ENCODE data around the gene ACVR1. TPM values are rescaled to one million over a fixed set of nuclear protein-coding genes. Genes with fewer than 3 reads are reported as not detected.

Gene ACVR1
- total RNA-seq, 1 donor from 2014 or later: 14.3 TPM

- peaks cover 5% of the 10 kb centered on the region for H3K9me3 Mint-ChIP-seq
- no peak for TF ChIP-seq CTCF (conservative IDR thresholded peaks at IDR 0.05)
- H3K36me3 Mint-ChIP-seq: peaks cover 19% of the 10 kb centered on the region
- DNase-seq (ENCODE audit: extremely low spot score, unreplicated experiment): no peak
- H3K4me1 Mint-ChIP-seq (ENCODE audit: unreplicated experiment): peaks cover 12% of the 10 kb centered on the region
- H3K27me3 Mint-ChIP-seq: no peaks in the 10 kb centered on the region
- no peak overlapping the region for H3K4me3 Mint-ChIP-seq
- no peak overlapping the region for H3K27ac Mint-ChIP-seq
Measured at GRCh38 chr2:157808421-157808820, 67.7 kb downstream of the ACVR1 start.

- Mint-ChIP-seq H3K27ac (no peak overlapping the region), H3K4me3 (no peak overlapping the region), H3K9me3 (peaks cover 5% of the 10 kb centered on the region)
Measured at GRCh38 chr2:157806426-157807077, 69.6 kb downstream of the ACVR1 start.

DNA sequence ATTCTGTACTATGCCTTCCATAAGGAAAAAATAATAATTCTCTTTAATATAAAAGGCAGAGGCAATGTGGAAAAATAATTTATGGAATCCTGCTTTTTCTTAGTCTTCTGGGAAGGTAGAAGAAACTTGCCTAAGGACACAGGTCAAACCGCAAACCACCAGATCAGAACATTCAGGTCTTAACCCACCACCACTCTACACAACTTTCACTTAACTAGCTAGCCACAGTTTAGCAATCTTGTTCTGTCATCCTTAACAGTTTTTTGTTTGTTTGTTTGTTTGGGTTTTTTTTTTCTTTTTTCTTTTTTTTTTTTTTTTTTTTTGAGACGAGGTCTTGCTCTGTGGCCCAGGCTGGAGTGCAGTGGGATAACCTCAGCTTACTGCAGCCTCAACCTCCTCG is 70.6 kb downstream of the ACVR1 start:
- no peak overlapping the region for H3K27ac Mint-ChIP-seq
- no peaks in the 10 kb centered on the region for H3K27me3 Mint-ChIP-seq
- peaks cover 11% of the 10 kb centered on the region for H3K4me1 Mint-ChIP-seq (ENCODE audit: unreplicated experiment)
- no peak for DNase-seq (ENCODE audit: extremely low spot score, unreplicated experiment)
- TF ChIP-seq CTCF (conservative IDR thresholded peaks at IDR 0.05): no peak
- H3K4me3 Mint-ChIP-seq: no peak overlapping the region
- H3K36me3 Mint-ChIP-seq: peaks cover 13% of the 10 kb centered on the region
- H3K9me3 Mint-ChIP-seq: peaks cover 5% of the 10 kb centered on the region

More at GRCh38 chr2:157806426-157807077, 69.6 kb downstream of the ACVR1 start:
- H3K27me3 Mint-ChIP-seq: no peaks in the 10 kb centered on the region
- peaks cover 15% of the 10 kb centered on the region for H3K36me3 Mint-ChIP-seq
- DNase-seq (ENCODE audit: extremely low spot score, unreplicated experiment): no peak
- H3K4me1 Mint-ChIP-seq (ENCODE audit: unreplicated experiment): peaks cover 11% of the 10 kb centered on the region
- TF ChIP-seq CTCF (conservative IDR thresholded peaks at IDR 0.05): no peak

- H3K4me3 Mint-ChIP-seq: no peak overlapping the region
- H3K36me3 Mint-ChIP-seq: peaks cover 14% of the 10 kb centered on the region
- no peak for DNase-seq (ENCODE audit: extremely low spot score, unreplicated experiment)
- no peak for TF ChIP-seq CTCF (conservative IDR thresholded peaks at IDR 0.05)
- H3K27ac Mint-ChIP-seq: no peak overlapping the region
- peaks cover 3% of the 10 kb centered on the region for H3K9me3 Mint-ChIP-seq
- no peaks in the 10 kb centered on the region for H3K27me3 Mint-ChIP-seq
- peaks cover 11% of the 10 kb centered on the region for H3K4me1 Mint-ChIP-seq (ENCODE audit: unreplicated experiment)
Measured at GRCh38 chr2:157804355-157804754, 71.8 kb downstream of the ACVR1 start.

DNA sequence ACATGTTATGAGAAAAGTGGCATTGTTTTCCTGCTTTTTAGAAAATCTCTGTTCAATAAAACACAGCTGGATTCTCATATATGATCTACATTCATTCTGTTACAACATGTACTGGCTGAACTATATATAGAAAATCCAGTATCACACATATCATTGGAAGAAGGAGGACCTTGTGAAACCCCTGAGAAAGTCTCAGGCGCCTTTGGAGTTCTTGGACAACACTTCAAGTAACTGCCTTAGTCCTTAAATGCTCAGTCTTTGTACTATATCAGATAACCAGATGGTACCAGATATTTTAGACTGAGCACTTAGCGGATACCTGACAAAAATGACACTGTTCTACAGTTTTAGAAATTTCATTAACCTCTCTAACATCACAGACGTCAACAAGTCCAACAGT is 72.2 kb downstream of the ACVR1 start:
- no peak overlapping the region for H3K27ac Mint-ChIP-seq
- no peak overlapping the region for H3K4me3 Mint-ChIP-seq
- no peaks in the 10 kb centered on the region for H3K9me3 Mint-ChIP-seq
- no peaks in the 10 kb centered on the region for H3K27me3 Mint-ChIP-seq
- H3K36me3 Mint-ChIP-seq: peaks cover 17% of the 10 kb centered on the region
- no peak for DNase-seq (ENCODE audit: extremely low spot score, unreplicated experiment)
- peaks cover 11% of the 10 kb centered on the region for H3K4me1 Mint-ChIP-seq (ENCODE audit: unreplicated experiment)
- TF ChIP-seq CTCF (conservative IDR thresholded peaks at IDR 0.05): no peak

Measured in type B pancreatic cell (in vitro differentiated cells).